Mucosa of rectum (tissue), 2 donors: Measurements from ENCODE around the gene PADI2.

Source experiments
- H3K27ac ChIP-seq, 2 donors: one replicate each; pipeline ENCODE4 v1.7.0; 2013; ENCODE audit warnings: inconsistent platforms in 2 of 2, low read depth in 2 of 2, low read length in 2 of 2
- H3K27me3 ChIP-seq, 2 donors: one replicate each; pipeline ENCODE4 v1.7.0; 2013; ENCODE audit warnings: low read length in 2 of 2; ENCODE audit not compliant: control insufficient read depth in 2 of 2, insufficient read depth in 2 of 2
- H3K36me3 ChIP-seq, 2 donors: one replicate each; pipeline ENCODE4 v1.7.0; 2013; ENCODE audit warnings: low read length in 2 of 2; ENCODE audit not compliant: control insufficient read depth in 2 of 2, insufficient read depth in 2 of 2
- H3K4me1 ChIP-seq, 2 donors: one replicate each; pipeline ENCODE4 v1.7.0; 2013; ENCODE audit warnings: low read length in 2 of 2, mild to moderate bottlenecking in 1 of 2; ENCODE audit not compliant: control insufficient read depth in 2 of 2, insufficient read depth in 2 of 2
- H3K4me3 ChIP-seq, 2 donors: one replicate each; pipeline ENCODE4 v1.7.0; 2013; ENCODE audit warnings: low read length in 2 of 2
- H3K9ac ChIP-seq, 2 donors: one replicate each; pipeline ENCODE4 v1.7.0; 2013; ENCODE audit warnings: low read length in 2 of 2, low read depth in 1 of 2, mild to moderate bottlenecking in 1 of 2
- H3K9me3 ChIP-seq, 2 donors: one replicate each; pipeline ENCODE4 v1.7.0; 2013; ENCODE audit warnings: low read length in 2 of 2; ENCODE audit not compliant: control insufficient read depth in 2 of 2
- donor health status: healthy.
- donor health status: Normal muscosa, but diverticular disease.

PADI2 gene

GRCh38 chr1:17123196-17124045 lies 4.2 kb upstream of the PADI2 start:
- peaks cover 0 to 5% of the 10 kb centered on the region in 2 donors for H3K27me3 ChIP-seq
- H3K4me1 ChIP-seq: peaks cover 29 to 31% of the 10 kb centered on the region in 2 donors
- H3K27ac ChIP-seq: peak overlapping the region in 1 of 2 donors; percentile 7
- no peaks in the 10 kb centered on the region for H3K36me3 ChIP-seq
- H3K9ac ChIP-seq: no peak overlapping the region
- H3K4me3 ChIP-seq: no peak overlapping the region
- H3K9me3 ChIP-seq: no peaks in the 10 kb centered on the region

- H3K27ac ChIP-seq: peak overlapping the region; percentile 7 to 38
- H3K4me1 ChIP-seq: peaks cover 29 to 35% of the 10 kb centered on the region in 2 donors
Observed at GRCh38 chr1:17122521-17123164, 3.4 kb upstream of the PADI2 start.

DNA sequence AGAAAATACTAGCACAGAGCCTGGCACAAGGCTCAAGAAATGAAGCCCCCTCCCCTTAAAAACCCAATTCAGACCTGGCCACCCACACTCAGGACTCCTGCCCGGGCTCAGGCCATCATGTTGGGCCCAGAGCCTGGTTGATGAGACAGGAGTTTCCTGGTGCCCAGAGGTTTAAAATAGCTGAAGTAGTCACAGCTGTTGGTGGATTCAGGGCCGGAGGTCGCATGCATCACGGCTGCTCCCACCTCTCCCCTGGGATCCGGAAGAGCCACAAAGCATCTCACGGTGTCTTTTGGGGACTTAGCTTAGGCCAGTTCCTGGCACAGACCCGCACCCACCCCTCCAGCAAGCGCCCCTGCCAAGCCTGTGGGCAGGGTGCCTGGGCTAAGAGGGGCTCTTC lies 2.6 kb upstream of the PADI2 start:
- H3K27me3 ChIP-seq: peaks cover 0 to 9% of the 10 kb centered on the region in 2 donors
- H3K9me3 ChIP-seq: no peaks in the 10 kb centered on the region
- H3K36me3 ChIP-seq: no peaks in the 10 kb centered on the region
- peaks cover 34 to 41% of the 10 kb centered on the region in 2 donors for H3K4me1 ChIP-seq
- H3K4me3 ChIP-seq: no peak overlapping the region
- peak overlapping the region in 1 of 2 donors; percentile 16 for H3K27ac ChIP-seq
- H3K9ac ChIP-seq: peak overlapping the region in 1 of 2 donors; percentile 34

More at GRCh38 chr1:17122521-17123164, 3.4 kb upstream of the PADI2 start:
- Histone ChIP-seq H3K9ac (no peak overlapping the region), H3K36me3 (no peaks in the 10 kb centered on the region), H3K27me3 (peaks cover 0 to 9% of the 10 kb centered on the region in 2 donors), H3K9me3 (no peaks in the 10 kb centered on the region), H3K4me3 (no peak overlapping the region)

DNA sequence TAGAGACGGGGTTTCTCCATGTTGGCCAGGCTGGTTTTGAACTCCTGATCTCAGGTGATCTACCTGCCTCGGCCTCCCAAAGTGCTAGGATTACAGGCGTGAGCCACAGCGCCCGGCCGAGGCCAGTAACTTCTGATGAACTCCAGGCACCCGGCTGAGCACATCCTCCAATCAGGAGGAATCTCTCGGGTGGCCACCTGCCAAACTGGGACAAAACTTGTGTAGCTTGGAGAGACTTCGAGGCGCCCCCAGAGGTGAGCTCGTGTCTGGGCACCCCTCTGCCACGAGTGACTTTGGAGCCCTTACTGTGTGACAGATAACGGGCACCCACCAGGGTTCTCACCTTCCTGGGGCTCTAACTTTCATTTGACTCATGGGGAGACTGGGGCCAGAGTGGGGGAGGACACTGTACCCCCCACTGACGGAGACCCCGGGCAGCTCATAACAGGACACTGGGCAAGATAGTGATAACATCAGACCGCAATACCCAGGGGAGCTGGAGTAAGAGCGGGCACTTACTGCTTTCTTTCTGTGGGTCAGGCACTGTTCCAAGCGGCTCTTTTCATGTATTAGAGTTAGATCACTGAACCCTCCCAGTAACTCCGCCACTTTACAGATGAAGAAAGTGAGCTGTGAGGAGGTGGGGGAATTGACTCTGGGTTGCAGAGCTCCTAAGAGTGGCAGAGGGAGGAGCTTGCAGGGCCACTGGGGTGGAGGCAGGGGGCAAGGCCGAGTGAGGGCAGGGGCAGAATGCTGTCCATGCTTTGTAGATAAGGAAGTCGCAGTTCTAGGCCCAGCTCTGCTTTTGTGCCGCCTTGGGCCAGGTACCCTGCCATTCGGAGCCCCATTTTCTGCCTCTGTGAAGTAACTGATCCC lies 1.9 kb upstream of the PADI2 start:
- H3K27ac ChIP-seq: peak overlapping the region; percentile 16
- no peaks in the 10 kb centered on the region for H3K36me3 ChIP-seq
- H3K9ac ChIP-seq: peak overlapping the region in 1 of 2 donors; percentile 34
- H3K4me3 ChIP-seq: no peak overlapping the region
- peaks cover 40 to 47% of the 10 kb centered on the region in 2 donors for H3K4me1 ChIP-seq
- no peaks in the 10 kb centered on the region for H3K9me3 ChIP-seq
- H3K27me3 ChIP-seq: peaks cover 0 to 9% of the 10 kb centered on the region in 2 donors

GRCh38 chr1:17120481-17120877 lies 1.2 kb upstream of the PADI2 start:
- Histone ChIP-seq H3K9ac (no peak overlapping the region), H3K9me3 (no peaks in the 10 kb centered on the region), H3K27me3 (peaks cover 0 to 9% of the 10 kb centered on the region in 2 donors), H3K4me3 (no peak overlapping the region), H3K4me1 (peaks cover 37 to 55% of the 10 kb centered on the region in 2 donors), H3K27ac (no peak overlapping the region), H3K36me3 (no peaks in the 10 kb centered on the region)

- H3K4me1 ChIP-seq: peaks cover 40 to 60% of the 10 kb centered on the region in 2 donors
- peaks cover 0 to 9% of the 10 kb centered on the region in 2 donors for H3K27me3 ChIP-seq
- H3K4me3 ChIP-seq: peak overlapping the region in 1 of 2 donors; percentile 54
- H3K27ac ChIP-seq: no peak overlapping the region
- peaks cover 0 to 2% of the 10 kb centered on the region in 2 donors for H3K36me3 ChIP-seq
- peak overlapping the region in 1 of 2 donors; percentile 50 for H3K9ac ChIP-seq
- H3K9me3 ChIP-seq: no peaks in the 10 kb centered on the region
Observed at GRCh38 chr1:17119773-17120480, 676 bp upstream of the PADI2 start.

- Histone ChIP-seq H3K27me3 (peaks cover 0 to 9% of the 10 kb centered on the region in 2 donors), H3K9me3 (no peaks in the 10 kb centered on the region), H3K9ac (peak overlapping the region; percentile 88 to 92), H3K4me1 (peaks cover 47 to 71% of the 10 kb centered on the region in 2 donors), H3K36me3 (peaks cover 0 to 2% of the 10 kb centered on the region in 2 donors), H3K27ac (peak overlapping the region; percentile 76 to 77), H3K4me3 (peak overlapping the region; percentile 87 to 88)
Observed at GRCh38 chr1:17118706-17119075, 560 bp downstream of the PADI2 start.

DNA sequence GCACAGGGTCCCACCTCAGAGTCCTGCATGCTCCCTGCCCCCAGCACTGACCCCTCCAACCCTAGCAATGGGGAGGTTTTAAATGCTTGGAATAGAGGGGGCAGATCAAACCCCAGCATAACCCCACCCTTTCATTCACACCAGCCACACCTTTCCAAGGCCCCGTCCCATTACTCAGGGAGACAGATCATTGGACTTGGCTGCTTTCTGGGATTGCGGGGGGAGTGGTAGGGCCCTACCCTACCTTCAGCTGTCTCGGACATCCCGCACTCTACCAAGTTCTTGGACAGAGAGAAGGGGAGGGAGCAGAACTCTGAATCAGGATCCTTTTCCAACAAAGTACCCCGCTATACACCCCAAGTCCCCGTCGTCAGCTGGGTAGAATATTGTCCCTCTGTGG lies 983 bp downstream of the PADI2 start:
- Histone ChIP-seq H3K27me3 (peaks cover 0 to 9% of the 10 kb centered on the region in 2 donors), H3K4me3 (peak overlapping the region; percentile 87 to 88), H3K4me1 (peaks cover 51 to 75% of the 10 kb centered on the region in 2 donors), H3K27ac (peak overlapping the region; percentile 76 to 77), H3K9ac (peak overlapping the region; percentile 88 to 92), H3K36me3 (peaks cover 0 to 2% of the 10 kb centered on the region in 2 donors), H3K9me3 (no peaks in the 10 kb centered on the region)
